Occipital lobe (tissue), 2 donors: ENCODE results near the gene AQP10. TPM values are rescaled to one million over a fixed set of nuclear protein-coding genes. Genes with fewer than 3 reads are reported as not detected.
"Not testable (repeated sequence)": the region's sequence is repeated elsewhere in the genome, so short reads cannot be mapped to it uniquely, and the experiment has no call there.

Experiments used
- DNase-seq: peaks from one replicate; lab custom pipeline; 2025; lab: John Stamatoyannopoulos, UW
- total RNA-seq: library from RNA; depleted of rRNA; stranded (reverse); fragments of >200 nt; gene quantifications from one replicate; pipeline ENCODE4 v1.2.3, GENCODE V29; 2014

The AQP10 gene, protein sequence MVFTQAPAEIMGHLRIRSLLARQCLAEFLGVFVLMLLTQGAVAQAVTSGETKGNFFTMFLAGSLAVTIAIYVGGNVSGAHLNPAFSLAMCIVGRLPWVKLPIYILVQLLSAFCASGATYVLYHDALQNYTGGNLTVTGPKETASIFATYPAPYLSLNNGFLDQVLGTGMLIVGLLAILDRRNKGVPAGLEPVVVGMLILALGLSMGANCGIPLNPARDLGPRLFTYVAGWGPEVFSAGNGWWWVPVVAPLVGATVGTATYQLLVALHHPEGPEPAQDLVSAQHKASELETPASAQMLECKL
- not detected for total RNA-seq

DNA sequence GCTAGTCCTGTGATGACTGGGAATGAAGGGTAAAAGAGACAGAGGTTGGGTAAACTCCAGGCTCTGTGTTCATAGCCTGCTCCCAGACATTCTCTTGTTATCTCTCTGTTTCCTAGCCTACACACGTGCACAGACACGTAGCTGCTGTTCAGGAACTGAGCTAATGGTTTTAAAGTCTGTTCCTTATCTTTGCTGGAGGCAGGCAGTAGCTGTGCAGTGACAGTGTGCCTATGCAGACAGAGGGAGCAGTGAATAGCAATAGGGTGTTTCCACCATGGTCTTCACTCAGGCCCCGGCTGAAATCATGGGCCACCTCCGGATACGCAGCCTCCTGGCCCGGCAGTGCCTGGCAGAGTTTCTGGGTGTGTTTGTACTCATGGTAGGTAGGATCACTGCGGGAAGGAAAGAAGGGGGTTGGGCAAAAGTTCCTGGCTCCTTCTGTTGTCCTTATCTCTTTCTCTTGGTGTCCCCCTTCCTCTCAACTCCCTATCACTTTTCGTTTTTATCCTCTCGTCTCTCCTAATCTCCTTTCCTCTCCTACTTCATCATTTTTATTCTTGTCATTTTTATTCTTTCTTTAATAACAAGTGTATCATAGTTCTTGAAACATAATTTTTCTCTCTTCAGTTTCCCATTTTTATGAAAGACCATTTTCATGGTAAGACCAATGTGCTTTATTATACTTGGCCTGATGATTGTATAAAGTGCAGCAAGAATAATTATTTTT is at the start of gene AQP10:
Gene AQP10, plus strand, starts transcription at position 212 of the 727 bp plus-strand sequence. Its CDS starts 63 bp downstream, at position 275.
- DNase-seq = no peak

DNA sequence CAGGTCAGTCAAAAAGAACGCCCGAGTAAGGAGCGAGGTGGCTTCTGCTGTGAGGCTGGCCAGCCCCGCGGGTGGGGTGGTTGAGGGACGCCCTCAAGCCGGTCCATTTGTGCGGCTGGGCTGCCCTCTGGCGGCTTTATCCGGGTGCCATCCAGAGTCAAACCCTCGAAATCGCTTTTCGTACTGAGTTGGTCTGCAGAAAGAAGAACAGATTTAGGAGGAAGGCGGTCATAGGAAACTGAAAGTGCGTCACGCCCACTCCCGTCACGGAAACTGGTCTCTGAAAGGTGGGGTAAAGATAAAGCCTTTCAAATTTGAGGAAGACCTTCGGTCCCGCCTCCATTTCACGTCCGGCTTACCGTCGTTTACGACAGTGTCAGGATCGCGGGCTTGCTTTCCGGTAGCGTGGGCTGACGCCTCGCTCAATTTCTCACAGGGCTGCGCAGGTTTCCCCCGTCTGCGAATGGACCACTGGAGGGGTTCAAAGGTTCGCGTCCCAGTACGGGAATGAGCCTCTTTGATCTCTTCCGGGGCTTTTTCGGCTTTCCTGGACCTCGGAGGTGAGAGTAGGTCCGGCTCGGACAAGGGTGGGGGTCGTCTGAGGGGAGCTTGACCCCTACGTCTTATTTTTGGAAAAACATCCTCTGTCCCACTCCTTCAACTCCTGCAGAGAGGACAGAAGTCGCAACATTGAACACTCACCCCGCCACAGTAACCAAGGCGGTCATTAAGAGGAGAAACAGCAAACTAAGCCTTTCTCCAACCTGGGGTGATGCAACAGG is 48.5 kb upstream of the AQP10 start, which contains the start of gene HAX1:
Gene HAX1, plus strand, starts transcription at position 413 of the 782 bp plus-strand sequence. Its CDS starts 95 bp downstream, at position 508.
- DNase-seq = peak; percentile 88

DNA sequence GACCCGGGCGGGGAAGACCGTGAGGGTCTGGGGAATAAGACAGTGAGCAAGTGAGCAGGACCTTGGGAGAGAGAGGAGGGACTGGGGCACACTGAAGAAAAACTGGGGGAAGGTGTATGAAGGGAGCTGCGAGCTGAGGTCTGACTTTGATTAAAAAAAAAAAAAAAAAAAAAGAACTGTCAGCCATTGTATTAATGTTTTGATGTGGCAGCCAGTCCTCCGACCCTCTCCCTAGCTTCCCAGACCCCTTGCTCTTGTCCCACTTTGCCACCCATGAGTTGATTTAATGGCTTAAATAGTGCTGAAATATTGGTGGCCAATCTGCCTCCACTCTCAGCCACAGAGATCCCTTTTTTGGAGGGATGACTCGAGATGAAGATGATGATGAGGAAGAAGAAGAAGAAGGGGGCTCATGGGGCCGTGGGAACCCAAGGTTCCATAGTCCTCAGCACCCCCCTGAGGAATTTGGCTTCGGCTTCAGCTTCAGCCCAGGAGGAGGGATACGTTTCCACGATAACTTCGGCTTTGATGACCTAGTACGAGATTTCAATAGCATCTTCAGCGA is 47.8 kb upstream of the AQP10 start:
- DNase-seq = no peak

DNA sequence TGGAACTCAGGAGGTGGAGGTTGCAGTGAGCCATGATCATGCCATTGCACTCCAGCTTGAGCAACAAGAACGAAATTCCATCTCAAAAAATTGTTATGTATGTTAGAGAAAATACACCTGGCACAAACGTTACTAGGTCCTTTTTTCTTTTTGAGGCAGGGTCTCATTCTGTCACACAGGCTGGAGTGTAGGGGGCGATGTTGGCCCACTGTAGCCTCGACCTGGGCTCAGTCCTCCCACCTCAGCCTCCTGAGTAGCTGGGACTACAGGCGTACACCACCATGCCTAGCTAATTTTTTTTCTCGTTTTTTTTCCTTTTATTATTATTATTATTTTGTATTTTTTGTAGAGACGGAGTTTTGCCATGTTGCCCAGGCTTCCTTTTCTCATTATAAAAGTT is 44.1 kb upstream of the AQP10 start:
- no peak for DNase-seq

DNA sequence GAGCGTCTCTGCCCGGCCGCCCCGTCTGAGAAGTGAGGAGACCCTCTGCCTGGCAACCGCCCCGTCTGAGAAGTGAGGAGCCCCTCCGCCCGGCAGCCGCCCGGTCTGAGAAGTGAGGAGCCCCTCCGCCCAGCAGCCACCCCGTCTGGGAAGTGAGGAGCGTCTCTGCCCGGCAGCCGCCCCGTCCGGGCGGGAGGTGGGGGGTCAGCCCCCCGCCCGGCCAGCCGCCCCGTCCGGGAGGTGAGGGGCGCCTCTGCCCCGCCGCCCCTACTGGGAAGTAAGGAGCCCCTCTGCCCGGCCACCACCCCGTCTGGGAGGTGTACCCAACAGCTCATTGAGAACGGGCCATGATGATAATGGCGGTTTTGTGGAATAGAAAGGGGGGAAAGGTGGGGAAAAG is 33.3 kb upstream of the AQP10 start:
- not testable (repeated sequence) for DNase-seq

DNA sequence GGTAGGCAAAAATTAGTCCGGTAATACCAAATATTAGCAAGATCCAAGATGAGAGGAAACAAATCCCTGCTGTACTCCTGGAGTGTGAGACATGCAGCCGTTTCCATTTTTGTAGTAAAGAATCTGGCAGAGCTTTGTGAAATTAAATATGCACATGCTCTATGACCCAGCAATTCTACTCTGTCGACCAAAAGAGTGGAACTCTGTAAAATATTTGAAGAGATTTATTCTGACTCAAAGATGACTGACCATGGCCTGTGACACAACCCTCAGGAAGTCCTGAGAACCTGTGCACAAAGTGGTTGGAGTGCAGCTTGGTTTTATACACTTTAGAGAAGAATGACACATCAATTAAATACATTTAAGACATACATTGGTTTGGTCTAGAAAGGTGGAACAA is 32.2 kb upstream of the AQP10 start:
- no peak for DNase-seq

DNA sequence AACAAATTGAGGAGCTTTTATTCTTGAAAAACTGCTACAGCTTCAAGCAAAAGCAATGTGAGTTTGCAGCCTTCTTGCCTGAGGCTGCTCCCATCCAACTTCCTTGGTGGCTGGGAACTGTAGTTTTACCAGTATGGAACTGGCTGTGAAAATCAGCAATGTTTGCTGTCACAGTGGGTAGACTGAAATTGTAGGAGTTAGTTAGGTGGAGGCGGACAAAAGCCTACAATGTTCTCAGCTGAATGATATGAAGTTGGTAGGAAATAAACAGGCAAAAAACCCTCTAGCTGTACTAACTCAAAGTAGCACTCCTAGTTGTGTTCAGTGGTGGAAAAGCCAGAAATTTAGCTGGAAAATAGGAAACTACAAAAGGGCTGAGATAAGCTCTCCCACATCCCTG is 30.0 kb upstream of the AQP10 start:
- DNase-seq = no peak

DNA sequence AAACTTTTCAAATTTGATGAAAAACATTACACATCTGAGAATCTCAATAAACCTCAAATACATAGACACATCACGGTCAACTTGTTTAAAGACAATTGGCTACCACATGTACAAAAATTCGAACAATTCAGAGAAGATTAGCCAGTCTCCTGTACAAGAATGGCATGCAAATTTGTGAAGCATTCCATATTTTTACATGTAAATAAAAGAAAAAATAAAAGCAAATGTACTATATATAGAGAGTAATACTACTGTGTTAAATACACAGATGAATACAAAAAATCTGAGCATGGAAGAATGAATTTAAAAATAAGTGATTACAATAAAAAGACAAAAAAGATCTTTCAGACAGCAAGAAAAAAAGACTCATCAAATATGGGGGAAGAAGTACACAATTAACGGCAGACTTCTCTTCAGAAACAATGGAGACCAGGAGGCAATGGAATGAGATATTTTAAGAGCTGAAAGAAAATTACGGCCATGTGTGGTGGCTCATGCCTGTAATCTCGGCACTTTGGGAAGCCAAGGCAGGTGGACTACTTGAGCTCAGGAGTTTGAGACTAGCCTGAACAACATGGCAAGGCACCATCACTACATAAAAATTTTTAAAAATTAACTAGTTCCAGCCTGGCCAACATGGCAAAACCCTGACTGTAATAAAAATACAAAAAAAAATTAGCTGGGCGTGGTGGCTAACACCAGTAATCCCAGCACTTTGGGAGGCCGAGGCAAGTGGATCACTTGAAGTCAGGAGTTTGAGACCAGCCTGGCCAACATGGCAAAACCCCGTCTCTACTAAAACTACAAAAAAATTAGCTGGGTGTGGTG is 25.3 kb upstream of the AQP10 start:
- DNase-seq = no peak

DNA sequence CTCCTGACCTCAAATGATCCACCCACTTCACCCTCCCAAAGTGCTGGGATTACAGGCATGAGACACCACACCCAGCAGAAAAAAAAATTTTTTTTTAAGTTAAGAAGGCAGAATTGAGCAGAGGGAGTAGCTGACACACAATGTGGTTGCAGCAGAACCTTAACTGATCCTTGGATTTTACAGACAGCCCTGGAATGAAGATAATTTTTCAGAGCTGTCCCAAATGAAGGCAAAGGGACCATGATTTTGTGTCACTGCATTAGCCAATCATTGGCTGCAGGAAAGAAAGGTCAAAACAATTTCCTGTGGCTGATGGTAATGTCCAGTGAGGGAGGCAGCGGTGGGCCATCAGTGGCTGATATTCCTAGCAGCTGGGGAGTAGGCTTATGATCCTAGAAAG is 19.3 kb upstream of the AQP10 start:
- no peak for DNase-seq

DNA sequence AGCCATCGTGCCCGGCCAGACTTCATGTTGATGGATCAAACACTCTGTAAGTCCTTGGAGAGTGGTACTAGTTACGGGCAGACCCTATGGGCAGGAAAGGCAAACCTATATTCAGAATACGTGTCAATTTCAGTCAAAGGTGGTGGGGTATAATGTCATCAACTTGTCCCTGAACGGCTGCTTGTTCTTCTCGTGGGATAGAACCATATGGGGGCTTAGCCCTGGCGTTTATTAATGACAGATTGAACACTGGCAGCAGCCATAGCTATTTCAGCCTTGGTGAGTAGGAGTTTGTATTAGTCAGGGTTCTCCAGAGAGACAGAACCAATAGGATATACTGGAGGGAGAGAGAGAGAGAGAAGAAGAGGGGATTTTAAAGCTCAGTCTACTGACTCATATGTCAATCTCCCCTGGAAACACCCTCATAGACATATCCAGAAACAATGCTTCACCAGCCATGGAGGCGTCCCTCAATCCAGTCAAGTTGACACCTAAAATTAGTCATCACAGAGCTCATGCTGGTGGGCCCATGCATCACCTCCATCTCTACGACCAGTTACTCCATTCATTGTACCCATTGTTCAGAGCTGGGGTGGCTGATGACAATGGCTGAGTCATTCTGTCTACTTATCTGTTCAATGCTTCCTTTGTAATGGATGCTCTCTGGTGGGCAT is 16.1 kb upstream of the AQP10 start:
- DNase-seq = no peak

DNA sequence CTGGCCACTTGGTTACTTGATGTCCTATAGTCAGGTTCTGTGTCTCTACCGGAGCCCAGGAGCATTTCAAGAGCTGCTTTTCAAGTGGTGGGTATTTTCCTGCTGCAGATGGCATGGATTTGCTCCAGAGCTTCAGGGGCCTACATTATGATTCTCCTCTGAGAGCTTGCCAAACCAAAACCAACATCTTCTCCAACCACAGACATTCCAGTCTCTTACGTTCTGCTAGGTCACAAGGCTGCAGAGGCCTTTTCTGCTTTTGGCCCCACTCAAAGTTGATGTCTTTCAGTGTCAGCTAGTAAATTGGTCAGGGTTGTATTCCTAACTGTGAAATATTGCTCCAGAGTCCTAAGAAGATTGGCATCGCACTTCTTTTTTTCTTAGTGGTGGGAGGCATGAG is 14.7 kb upstream of the AQP10 start:
- DNase-seq = no peak

DNA sequence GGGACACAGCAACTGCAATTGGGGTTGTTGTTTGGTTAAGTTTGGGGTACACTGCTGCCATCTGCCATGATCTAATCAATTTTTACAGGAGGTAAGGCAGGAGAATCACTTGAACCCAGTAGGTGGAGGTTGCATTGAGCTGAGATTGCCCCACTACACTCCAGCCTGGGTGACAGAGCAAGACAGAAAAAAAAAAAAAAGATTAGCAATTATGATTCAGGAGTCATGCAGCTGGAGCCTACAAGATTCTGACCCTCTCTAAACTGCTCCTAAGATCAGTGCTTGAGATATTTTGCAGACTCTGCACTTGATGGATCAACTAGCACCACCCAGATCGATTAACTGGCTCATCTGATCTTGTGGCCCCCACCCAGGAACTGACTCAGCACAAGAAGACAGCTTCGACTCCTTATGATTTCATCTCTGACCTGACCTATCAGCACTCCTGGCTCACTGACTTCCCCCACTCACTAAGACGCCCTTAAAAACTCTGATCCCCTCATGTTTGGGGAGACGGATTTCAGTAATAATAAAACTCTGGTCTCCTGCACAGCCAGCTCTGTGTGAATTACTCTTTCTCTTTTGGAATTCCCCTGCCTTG is 13.1 kb upstream of the AQP10 start:
- not testable (repeated sequence) for DNase-seq

DNA sequence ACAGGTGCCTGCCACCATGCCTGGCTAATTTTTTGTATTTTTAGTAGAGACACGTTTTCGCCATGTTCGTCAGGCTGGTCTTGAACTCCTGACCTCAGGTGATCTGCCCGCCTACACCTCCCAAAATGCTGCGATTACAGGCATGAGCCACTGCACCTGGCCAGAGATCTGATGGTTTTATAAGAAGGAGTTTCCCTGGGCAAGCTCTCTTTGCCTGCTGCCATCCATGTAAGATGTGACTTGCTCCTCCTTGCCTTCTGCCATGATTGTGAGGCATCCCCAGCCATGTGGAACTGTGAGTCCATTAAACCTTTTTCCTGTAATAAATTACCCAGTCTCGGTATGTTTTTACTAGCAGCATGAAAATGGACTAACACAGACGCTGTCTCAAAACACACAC is 11.8 kb upstream of the AQP10 start:
- not testable (repeated sequence) for DNase-seq

DNA sequence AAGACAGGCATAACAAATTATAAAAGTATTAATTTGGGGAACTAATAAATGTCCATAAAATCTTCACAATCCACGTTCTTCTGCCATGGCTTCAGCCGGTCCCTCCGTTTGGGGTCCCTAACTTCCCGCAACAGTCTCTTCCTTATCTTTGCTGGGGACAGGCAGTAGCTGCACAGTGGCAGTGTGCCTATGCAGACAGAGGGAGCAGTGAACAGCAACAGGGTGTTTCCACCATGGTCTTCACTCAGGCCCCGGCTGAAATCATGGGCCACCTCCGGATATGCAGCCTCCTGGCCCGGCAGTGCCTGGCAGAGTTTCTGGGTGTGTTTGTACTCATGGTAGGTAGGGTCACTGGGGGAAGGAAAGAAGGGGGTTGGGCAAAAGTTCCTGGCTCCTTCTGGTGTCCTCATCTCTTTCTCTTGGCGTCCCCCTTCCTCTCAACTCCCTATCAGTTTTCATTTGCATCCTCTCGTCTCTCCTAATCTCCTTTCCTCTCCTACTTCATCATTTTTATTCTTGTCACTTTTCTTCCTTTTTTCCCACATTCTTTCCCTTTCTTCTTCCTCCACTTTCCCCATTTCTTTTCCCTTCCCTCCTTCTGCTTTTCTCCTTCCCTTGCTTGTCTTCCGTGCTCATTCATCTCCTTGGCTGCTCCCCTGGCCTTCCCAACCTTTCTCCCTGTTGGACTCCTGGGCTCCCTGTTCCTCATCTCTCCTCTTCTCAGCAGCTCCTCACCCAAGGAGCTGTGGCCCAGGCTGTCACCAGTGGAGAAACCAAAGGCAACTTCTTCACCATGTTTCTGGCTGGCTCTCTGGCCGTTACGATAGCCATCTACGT is 8.4 kb upstream of the AQP10 start:
- not testable (repeated sequence) for DNase-seq

DNA sequence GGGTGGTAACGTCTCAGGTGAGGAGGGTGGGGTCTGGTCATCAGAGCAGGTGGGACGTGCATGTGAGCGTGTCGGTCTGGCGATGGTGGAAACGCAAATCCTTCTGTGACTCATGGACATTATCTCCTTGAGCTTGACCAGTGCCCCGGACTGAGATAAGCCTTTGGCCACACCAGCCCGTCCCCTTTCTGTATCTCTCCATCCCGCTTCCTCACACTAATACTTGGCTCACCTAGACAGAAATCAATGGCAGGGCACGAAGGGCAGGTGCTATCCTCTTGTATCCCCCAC is 7.9 kb upstream of the AQP10 start:
- DNase-seq = no peak

DNA sequence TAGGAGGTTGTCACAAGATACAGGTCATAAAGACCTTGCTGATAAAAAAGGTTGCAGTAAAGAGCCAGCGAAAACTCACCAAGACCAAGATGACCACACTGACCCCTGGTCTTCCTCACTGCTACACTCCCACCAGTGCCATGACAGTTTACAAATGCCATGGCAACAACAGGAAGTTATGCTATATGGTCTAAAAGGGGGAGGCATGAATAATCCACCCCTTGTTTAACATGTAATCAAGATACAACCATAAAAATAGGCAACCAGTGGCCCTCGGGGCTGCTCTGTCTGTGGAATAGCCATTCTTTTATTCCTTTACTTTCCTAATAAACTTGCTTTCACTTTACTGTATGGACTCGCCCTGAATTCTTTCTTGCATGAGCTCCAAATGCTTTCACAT is 6.7 kb upstream of the AQP10 start:
- not testable (repeated sequence) for DNase-seq

DNA sequence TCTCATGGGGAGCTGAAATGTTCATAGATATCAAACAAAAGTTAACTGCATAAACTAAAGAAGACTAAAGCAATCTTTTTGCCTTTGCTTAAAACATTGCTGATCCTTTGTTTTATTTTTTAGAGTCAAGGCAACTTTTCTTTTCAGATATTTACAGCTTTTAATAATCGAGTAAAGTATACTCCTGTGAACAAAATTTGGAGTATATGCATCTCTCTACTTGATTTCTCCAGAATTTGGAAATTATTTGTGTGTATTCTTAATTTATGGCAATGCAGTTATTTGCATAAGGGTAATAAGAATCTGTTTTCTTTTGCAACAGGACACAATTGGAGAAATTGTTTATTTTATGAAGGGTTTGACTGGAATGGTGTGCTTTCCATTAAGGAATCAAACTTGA is 4.2 kb upstream of the AQP10 start:
- no peak for DNase-seq

DNA sequence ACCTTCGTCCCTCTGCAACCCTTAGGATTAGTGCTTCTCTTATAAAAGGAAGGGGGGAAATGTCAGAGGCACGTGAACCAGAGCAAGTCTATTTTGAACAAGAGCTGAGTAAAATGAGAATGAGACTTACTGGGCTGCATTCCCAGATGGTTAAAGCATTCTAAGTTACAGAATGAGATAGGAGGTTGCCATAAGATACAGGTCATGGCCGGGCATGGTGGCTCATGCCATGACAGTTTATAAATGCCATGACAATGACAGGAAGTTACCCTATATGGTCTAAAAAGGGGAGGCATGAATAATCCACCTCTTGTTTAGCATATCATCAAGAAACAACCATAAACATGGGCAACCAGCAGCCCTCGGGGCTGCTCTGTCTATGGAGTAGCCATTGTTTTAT is 2.5 kb upstream of the AQP10 start:
- DNase-seq = no peak

DNA sequence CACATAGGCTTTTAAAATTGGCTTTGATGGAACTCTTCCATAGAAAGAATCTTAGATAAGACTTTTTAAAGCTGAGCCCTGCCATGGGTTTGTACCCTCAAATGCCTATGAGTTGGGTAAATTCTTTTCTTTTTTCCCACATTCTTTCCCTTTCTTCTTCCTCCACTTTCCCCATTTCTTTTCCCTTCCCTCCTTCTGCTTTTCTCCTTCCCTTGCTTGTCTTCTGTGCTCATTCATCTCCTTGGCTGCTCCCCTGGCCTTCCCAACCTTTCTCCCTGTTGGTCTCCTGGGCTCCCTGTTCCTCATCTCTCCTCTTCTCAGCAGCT is 679 bp downstream of the AQP10 start:
- not testable (repeated sequence) for DNase-seq
